Suprapubic skin (tissue), 4 donors: ENCODE data around the gene TLE6. TPM values are rescaled to one million over a fixed set of nuclear protein-coding genes. Genes with fewer than 3 reads are reported as not detected.

Experiments used
- DNase-seq, 2 donors: peaks; one replicate each; pipeline ENCODE4 v3.0.0-alpha.2; 2019; ENCODE audit warnings: low spot score in 2 of 2
- H3K27ac ChIP-seq: fragments of 200-600 bp; sonication (generic); one replicate; pipeline ENCODE4 v1.5.1; 2019
- H3K27me3 ChIP-seq: fragments of 200-600 bp; sonication (generic); one replicate; pipeline ENCODE4 v1.5.1; 2019
- H3K36me3 ChIP-seq: fragments of 200-600 bp; sonication (generic); one replicate; pipeline ENCODE4 v1.5.1; 2019
- H3K4me1 ChIP-seq: fragments of 200-600 bp; sonication (generic); one replicate; pipeline ENCODE4 v1.5.1; 2019
- H3K4me3 ChIP-seq: fragments of 200-600 bp; sonication (generic); one replicate; pipeline ENCODE4 v1.5.1; 2019; ENCODE audit warnings: mild to moderate bottlenecking
- H3K9me3 ChIP-seq: fragments of 200-600 bp; sonication (generic); one replicate; pipeline ENCODE4 v1.5.1; 2019
- CTCF ChIP-seq, 2 donors: fragments of 200-600 bp in 1 of 2; fragments of 450-650 bp in 1 of 2; sonication (generic) in 1 of 2; IDR thresholded peaks; one replicate each; pipeline ENCODE4 v1.5.1; 2016 to 2019; ENCODE audit warnings: antibody characterized with exemption in 2 of 2, mild to moderate bottlenecking in 1 of 2, moderate library complexity in 1 of 2
- EP300 ChIP-seq: sonication (generic); formaldehyde crosslinking; IDR thresholded peaks from one replicate; pipeline ENCODE4 v1.6.1; 2017; ENCODE audit warnings: antibody characterized with exemption
- POLR2A ChIP-seq, 2 donors: fragments of 450-650 bp; IDR thresholded peaks; one replicate each; pipeline ENCODE4 v1.6.1; 2017; ENCODE audit warnings: antibody characterized with exemption in 2 of 2, mild to moderate bottlenecking in 2 of 2, moderate library complexity in 2 of 2
- POLR2AphosphoS5 ChIP-seq, 3 donors: sonication (generic); formaldehyde crosslinking; IDR thresholded peaks; one replicate each; pipeline ENCODE4 v1.6.1; 2017; ENCODE audit warnings: antibody characterized with exemption in 3 of 3
- WGBS: methylation state at CpG from one replicate; pipeline ENCODE4 v1.1.5; 2018; 5-methylcytosine and 5-hydroxymethylcytosine counted together
- total RNA-seq, 4 donors: library from RNA; depleted of rRNA; stranded (reverse); fragments of >200 nt; gene quantifications; one replicate each; pipeline ENCODE4 v1.1.0, GENCODE V29; 2016

Gene TLE6
- total RNA-seq, 4 donors from 2014 or later, result 0.23 to 1.4 (median 1.3) TPM; not detected in 1

GRCh38 chr19:2944775-2945574 lies 32.4 kb upstream of the TLE6 start, which contains the start of gene ZNF77:
Gene ZNF77 (minus strand): TSS chr19:2944971. CDS start chr19:2944840, 131 bp downstream.
- H3K36me3 ChIP-seq, result no peaks in the 10 kb centered on the region
- H3K27ac ChIP-seq, result peak within 1 kb of the TSS; percentile 83
- H3K9me3 ChIP-seq, result no peaks in the 10 kb centered on the region
- H3K4me1 ChIP-seq, result peaks cover 35% of the 10 kb centered on the region
- H3K27me3 ChIP-seq, result no peaks in the 10 kb centered on the region
- WGBS, result 0% methylated on average over 31 of the region's 74 CpGs
- peak within 1 kb of the TSS; percentile 96 for H3K4me3 ChIP-seq
- DNase-seq, result peak; percentile 99 to 100
- TF ChIP-seq POLR2AphosphoS5 (IDR thresholded peaks at IDR 0.05), result peak in 1 of 3 donors; percentile 83
- peak in 1 of 2 donors; percentile 30 for TF ChIP-seq CTCF (IDR thresholded peaks at IDR 0.05)
- peak in 1 of 2 donors; percentile 48 for TF ChIP-seq POLR2A (IDR thresholded peaks at IDR 0.05)
- TF ChIP-seq EP300, result no peak

- H3K4me3 ChIP-seq, result peak overlapping the region; percentile 96
- no peaks in the 10 kb centered on the region for H3K36me3 ChIP-seq
- no peaks in the 10 kb centered on the region for H3K9me3 ChIP-seq
- peak overlapping the region; percentile 83 for H3K27ac ChIP-seq
- WGBS, result 41% methylated on average over 16 of the region's 17 CpGs
- H3K4me1 ChIP-seq, result peaks cover 35% of the 10 kb centered on the region
- TF ChIP-seq POLR2A (IDR thresholded peaks at IDR 0.05) (no peak), CTCF (IDR thresholded peaks at IDR 0.05) (no peak), EP300 (no peak), POLR2AphosphoS5 (IDR thresholded peaks at IDR 0.05) (no peak)
- no peak for DNase-seq
- H3K27me3 ChIP-seq, result no peaks in the 10 kb centered on the region
Observed at GRCh38 chr19:2945575-2946184, 31.7 kb upstream of the TLE6 start.

- Histone ChIP-seq H3K36me3 (no peaks in the 10 kb centered on the region), H3K4me3 (peak overlapping the region; percentile 90), H3K27me3 (no peaks in the 10 kb centered on the region), H3K4me1 (peaks cover 55% of the 10 kb centered on the region), H3K9me3 (no peaks in the 10 kb centered on the region), H3K27ac (peak overlapping the region; percentile 98)
- TF ChIP-seq POLR2AphosphoS5 (IDR thresholded peaks at IDR 0.05), result no peak
- no peak for TF ChIP-seq POLR2A (IDR thresholded peaks at IDR 0.05)
- no peak for TF ChIP-seq CTCF (IDR thresholded peaks at IDR 0.05)
- TF ChIP-seq EP300, result no peak
- WGBS, result 0% methylated on average over 11 of the region's 11 CpGs
- no peak for DNase-seq
Observed at GRCh38 chr19:2949939-2950285, 27.5 kb upstream of the TLE6 start.

DNA sequence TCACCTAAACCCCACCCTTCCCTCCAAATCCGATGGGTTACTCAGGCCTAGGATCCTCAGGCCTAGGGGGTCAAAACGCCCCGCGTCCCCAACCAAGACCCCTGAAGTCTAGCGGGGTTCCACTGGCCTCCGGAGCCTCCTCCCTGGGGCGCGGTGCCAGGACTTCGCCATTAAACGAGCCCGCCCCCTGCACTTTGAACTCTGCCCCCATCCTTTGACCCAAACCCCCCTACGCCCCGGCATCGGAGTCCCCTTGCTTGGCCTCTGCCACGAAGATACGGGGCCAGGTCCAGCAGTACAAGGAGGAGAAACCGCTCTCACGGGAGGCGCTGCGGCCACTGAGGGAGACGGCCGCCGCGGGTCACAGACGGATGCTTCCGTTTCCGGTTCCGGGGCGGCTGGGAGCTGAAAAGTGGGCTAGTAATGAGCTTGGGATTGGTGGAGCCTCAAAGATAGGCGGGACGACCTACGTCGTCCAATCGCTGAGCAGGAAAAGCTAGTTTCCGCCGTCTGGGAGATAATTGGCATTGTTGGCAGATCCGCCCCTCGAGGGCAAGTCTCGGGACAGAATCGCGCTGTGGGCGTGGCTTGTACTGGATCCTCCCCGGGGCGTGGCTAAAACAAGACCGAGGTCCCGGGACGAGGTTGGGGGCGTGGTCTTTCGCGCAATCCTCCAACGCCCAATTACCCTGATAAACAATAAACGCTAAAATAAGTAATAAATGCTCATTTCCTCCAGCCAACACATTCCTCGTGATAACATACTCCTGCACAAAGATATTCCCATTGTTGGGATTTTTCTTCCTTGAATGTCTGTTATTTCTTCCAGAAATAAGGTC lies 26.9 kb upstream of the TLE6 start:
- H3K36me3 ChIP-seq, result no peaks in the 10 kb centered on the region
- TF ChIP-seq POLR2A (IDR thresholded peaks at IDR 0.05), result peak; percentile 58 to 72
- no peak for TF ChIP-seq EP300
- no peak for TF ChIP-seq CTCF (IDR thresholded peaks at IDR 0.05)
- TF ChIP-seq POLR2AphosphoS5 (IDR thresholded peaks at IDR 0.05), result peak; percentile 59 to 94 (median 77)
- H3K9me3 ChIP-seq, result no peaks in the 10 kb centered on the region
- peak; percentile 100 for DNase-seq
- H3K4me3 ChIP-seq, result peak overlapping the region; percentile 90
- no peaks in the 10 kb centered on the region for H3K27me3 ChIP-seq
- peaks cover 53% of the 10 kb centered on the region for H3K4me1 ChIP-seq
- whole genome bisulfite sequencing, result under 1% methylated on average over 31 of the region's 53 CpGs
- H3K27ac ChIP-seq, result peak overlapping the region; percentile 98
